Measurements from ENCODE around the gene SH3RF1. TPM values are rescaled to one million over a fixed set of nuclear protein-coding genes. Genes with fewer than 3 reads are reported as not detected.
"Not testable (repeated sequence)": the region's sequence is repeated elsewhere in the genome, so short reads cannot be mapped to it uniquely, and the experiment has no call there.

The SH3RF1 gene
- total RNA-seq, 1 donor from 2014 or later, result 21.6 TPM

- peaks cover 4% of the 10 kb centered on the region for H3K9me3 Mint-ChIP-seq
- no peak for DNase-seq (ENCODE audit: extremely low spot score, unreplicated experiment)
- peaks cover 16% of the 10 kb centered on the region for H3K36me3 Mint-ChIP-seq
- H3K4me3 Mint-ChIP-seq, result no peak overlapping the region
- H3K4me1 Mint-ChIP-seq (ENCODE audit: unreplicated experiment), result peaks cover 53% of the 10 kb centered on the region
- no peak for TF ChIP-seq CTCF (conservative IDR thresholded peaks at IDR 0.05)
- no peaks in the 10 kb centered on the region for H3K27me3 Mint-ChIP-seq
- H3K27ac Mint-ChIP-seq, result no peak overlapping the region
These were observed 65.0 kb downstream of the SH3RF1 start for GRCh38 chr4:169205744-169206080.

GRCh38 chr4:169205075-169205743 lies 65.5 kb downstream of the SH3RF1 start:
- Mint-ChIP-seq H3K27ac (no peak overlapping the region), H3K4me1 (ENCODE audit: unreplicated experiment) (peaks cover 58% of the 10 kb centered on the region), H3K27me3 (no peaks in the 10 kb centered on the region), H3K36me3 (peaks cover 15% of the 10 kb centered on the region), H3K4me3 (no peak overlapping the region), H3K9me3 (peaks cover 4% of the 10 kb centered on the region)
- no peak for TF ChIP-seq CTCF (conservative IDR thresholded peaks at IDR 0.05)
- DNase-seq (ENCODE audit: extremely low spot score, unreplicated experiment), result no peak

- no peak overlapping the region for H3K27ac Mint-ChIP-seq
- no peaks in the 10 kb centered on the region for H3K9me3 Mint-ChIP-seq
- H3K27me3 Mint-ChIP-seq, result no peaks in the 10 kb centered on the region
- H3K4me3 Mint-ChIP-seq, result no peak overlapping the region
- H3K36me3 Mint-ChIP-seq, result peaks cover 7% of the 10 kb centered on the region
- DNase-seq (ENCODE audit: extremely low spot score, unreplicated experiment), result no peak
- peaks cover 54% of the 10 kb centered on the region for H3K4me1 Mint-ChIP-seq (ENCODE audit: unreplicated experiment)
- no peak for TF ChIP-seq CTCF (conservative IDR thresholded peaks at IDR 0.05)
These were observed 66.9 kb downstream of the SH3RF1 start for GRCh38 chr4:169203891-169204290.

GRCh38 chr4:169203278-169203677 lies 67.5 kb downstream of the SH3RF1 start:
- not testable (repeated sequence) for H3K9me3 Mint-ChIP-seq; H3K27ac Mint-ChIP-seq; H3K4me3 Mint-ChIP-seq; H3K27me3 Mint-ChIP-seq; DNase-seq (ENCODE audit: extremely low spot score, unreplicated experiment); H3K36me3 Mint-ChIP-seq
- peaks cover 52% of the 10 kb centered on the region for H3K4me1 Mint-ChIP-seq (ENCODE audit: unreplicated experiment)

DNA sequence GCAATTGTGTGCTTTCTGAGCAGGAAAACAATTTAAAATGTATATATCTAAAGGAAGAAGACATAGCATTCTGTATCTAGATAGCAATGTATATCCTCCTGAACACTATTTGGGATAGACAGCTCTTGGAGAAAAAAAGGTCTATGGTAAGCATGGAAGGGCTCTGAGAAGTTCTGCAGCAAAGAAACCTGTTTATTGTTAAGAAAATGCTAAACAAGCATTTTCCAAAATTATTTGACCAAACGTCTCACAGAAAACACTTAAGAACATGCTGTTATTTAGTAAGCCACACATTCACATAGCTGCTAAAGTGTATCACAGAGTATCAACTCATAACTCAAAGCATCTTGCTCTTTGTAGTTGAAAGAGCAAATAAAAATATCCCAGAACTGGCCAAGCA lies 67.9 kb downstream of the SH3RF1 start:
- no peak for DNase-seq (ENCODE audit: extremely low spot score, unreplicated experiment)
- Mint-ChIP-seq H3K27me3 (no peaks in the 10 kb centered on the region), H3K9me3 (no peaks in the 10 kb centered on the region), H3K4me1 (ENCODE audit: unreplicated experiment) (peaks cover 48% of the 10 kb centered on the region), H3K36me3 (no peaks in the 10 kb centered on the region), H3K27ac (peak overlapping the region; percentile 20), H3K4me3 (no peak overlapping the region)
- TF ChIP-seq CTCF (conservative IDR thresholded peaks at IDR 0.05), result no peak

DNA sequence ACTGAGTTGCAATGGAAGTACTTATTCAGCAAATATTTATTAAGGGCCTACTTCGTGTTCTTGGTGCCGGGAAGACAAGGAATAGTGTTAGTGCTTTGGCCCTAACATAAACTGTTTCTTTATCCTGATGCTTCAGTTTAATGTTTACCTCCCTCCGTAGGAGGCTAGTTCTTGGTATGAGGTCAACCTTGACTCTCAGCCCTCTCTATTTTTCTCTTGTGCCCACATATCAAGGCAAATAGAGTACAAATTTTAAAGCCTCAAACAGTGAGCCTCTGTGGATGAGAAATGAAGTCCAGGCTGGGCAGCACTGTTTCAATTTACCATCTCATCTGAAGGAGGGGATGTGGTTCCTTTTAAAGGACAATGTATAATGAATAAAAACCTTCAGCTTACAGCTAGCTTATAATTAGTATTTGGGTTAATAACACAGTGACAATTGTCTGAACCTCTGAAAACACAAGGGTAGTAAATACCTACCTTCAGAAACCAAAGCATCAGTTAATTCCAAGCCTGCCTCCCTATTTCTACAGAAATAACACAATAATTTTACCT lies 68.5 kb downstream of the SH3RF1 start:
- Mint-ChIP-seq H3K4me1 (ENCODE audit: unreplicated experiment) (peaks cover 48% of the 10 kb centered on the region), H3K27me3 (no peaks in the 10 kb centered on the region), H3K36me3 (no peaks in the 10 kb centered on the region), H3K4me3 (peak overlapping the region; percentile 29), H3K27ac (peak overlapping the region; percentile 20), H3K9me3 (no peaks in the 10 kb centered on the region)
- no peak for TF ChIP-seq CTCF (conservative IDR thresholded peaks at IDR 0.05)
- DNase-seq (ENCODE audit: extremely low spot score, unreplicated experiment), result no peak

Measured in type B pancreatic cell (in vitro differentiated cells).